NCI-H82 treated with DMSO at 0.1 percent for 48 hours (cell line): ENCODE data around the gene SLC47A2.

Source experiments
- DNase-seq: peaks from one replicate; lab custom pipeline; 2025; ENCODE audit not compliant: unreplicated experiment; lab: John Stamatoyannopoulos, UW

Gene SLC47A2

GRCh38 chr17:19646788-19647696 is 69.3 kb downstream of the SLC47A2 start:
- DNase-seq, result no peak

GRCh38 chr17:19645734-19646201 is 70.6 kb downstream of the SLC47A2 start:
- peak; percentile 11 for DNase-seq

GRCh38 chr17:19644493-19645210 is 71.7 kb downstream of the SLC47A2 start:
- no peak for DNase-seq

- DNase-seq, result no peak
These were observed 74.0 kb downstream of the SLC47A2 start for GRCh38 chr17:19642373-19642893.

GRCh38 chr17:19641687-19642372 is 74.6 kb downstream of the SLC47A2 start:
- DNase-seq, result no peak

GRCh38 chr17:19631905-19632304 is 84.5 kb downstream of the SLC47A2 start:
- DNase-seq, result no peak

GRCh38 chr17:19630661-19631060 is 85.7 kb downstream of the SLC47A2 start:
- DNase-seq, result no peak

- DNase-seq, result no peak
These were observed 86.3 kb downstream of the SLC47A2 start for GRCh38 chr17:19630035-19630434.

- no peak for DNase-seq
These were observed 86.9 kb downstream of the SLC47A2 start for GRCh38 chr17:19629449-19629848.
